HG03342 (cell line): Measurements from ENCODE around the gene SEPTIN5.

ENCODE experiments used
- ATAC-seq: cut with Tn5 transposase; IDR thresholded peaks from one replicate; pipeline ENCODE4 v1.9.1; 2021; ENCODE audit warnings: mild to moderate bottlenecking, moderate library complexity; ENCODE audit not compliant: unreplicated experiment

The SEPTIN5 gene

DNA sequence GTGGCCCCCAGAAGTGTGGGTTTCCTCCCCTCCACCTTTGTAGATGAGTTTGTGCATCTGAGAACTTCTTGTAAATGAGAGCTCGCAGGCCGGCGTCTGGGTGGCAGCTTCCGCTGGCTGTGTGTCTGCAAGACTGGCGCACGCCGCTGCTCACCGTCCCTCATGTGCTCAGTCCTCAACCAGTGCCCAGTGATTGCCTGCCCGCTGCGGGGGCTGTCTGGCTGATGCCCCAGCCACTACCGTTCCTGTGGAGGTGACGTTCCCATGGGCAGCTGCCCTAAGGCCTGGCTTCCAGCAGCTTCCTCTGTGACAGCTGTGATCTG lies 55.1 kb downstream of the SEPTIN5 start:
- no peak for ATAC-seq

DNA sequence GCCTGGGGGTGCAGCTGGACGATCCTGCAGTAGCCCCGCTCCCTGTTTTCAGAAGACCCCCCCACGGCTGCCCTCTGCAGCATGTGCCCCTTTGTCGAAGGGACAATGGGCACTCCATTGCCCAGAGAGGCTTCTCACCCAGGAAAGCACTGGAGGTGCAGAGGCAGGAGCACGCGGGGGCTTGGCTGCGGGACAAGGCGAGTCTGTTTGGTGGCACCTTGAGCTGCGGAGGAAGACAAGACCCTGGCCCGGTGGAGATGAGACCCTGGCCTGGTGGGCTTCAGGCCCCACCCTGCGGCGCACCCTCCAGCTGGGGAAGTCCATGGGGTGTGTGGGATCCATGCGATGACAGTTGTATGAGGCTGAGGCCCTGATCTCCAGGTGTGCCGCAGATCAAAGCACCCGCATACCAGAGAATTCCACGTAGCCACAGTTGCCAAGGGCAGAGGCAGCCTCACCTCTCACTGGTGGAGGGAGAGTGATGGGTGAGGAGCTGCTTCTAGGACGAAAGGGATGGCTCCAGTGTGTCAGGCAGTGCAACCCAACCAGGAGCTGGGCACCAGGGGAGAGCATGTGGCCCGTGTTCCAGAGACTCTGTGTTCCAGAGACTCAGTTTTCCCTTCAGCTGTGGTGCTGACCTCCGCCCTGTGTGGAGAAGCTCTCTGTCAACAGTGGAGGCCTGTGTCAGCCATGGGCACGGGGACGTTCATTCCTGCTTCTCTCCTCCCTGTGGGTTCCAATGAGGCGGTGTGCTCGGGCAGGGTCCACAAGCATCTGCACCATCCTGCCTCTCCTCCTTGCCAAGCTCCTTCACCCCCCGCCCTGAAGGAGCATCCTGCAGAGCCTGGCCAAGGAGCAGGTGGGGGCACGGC lies 56.3 kb downstream of the SEPTIN5 start:
- ATAC-seq = no peak

- no peak for ATAC-seq
These were observed 58.0 kb downstream of the SEPTIN5 start for GRCh38 chr22:19772422-19772672.
